GM12873 (cell line): ENCODE measurements around the gene CMSS1.

Experiments
- TF ChIP-seq, protein P1 (sequence below): IDR thresholded peaks from 2 replicates; pipeline ENCODE4 v1.5.1; 2012; ENCODE audit warnings: low read depth, mild to moderate bottlenecking, moderate library complexity, low read length, control low read depth; ENCODE audit not compliant: insufficient read depth; ENCODE audit errors: missing control alignments

Gene CMSS1

DNA sequence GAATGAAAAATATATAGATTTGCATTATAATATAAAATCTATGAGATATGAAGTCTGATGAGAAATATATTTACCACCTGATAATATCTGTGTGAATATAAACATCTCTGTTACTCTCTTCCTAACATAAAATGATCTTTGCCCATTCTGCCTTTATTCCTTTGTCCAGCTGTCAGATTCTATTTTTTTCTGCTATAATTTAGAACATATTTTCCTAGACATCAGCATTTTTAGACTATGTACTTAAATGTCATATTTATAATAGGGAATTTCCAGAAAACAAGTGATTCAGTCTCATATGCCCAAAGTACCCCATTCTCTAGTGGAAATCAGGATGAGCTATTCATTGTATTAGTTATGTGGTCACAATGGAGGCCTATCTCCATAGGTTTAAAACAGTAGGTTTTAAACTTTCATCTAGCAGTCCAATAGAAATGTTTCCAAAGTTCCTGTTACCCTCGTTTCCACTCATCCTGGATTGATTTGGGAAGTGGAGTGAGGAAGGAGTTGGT lies 213.3 kb downstream of the CMSS1 start:
- TF ChIP-seq, protein P1, sequence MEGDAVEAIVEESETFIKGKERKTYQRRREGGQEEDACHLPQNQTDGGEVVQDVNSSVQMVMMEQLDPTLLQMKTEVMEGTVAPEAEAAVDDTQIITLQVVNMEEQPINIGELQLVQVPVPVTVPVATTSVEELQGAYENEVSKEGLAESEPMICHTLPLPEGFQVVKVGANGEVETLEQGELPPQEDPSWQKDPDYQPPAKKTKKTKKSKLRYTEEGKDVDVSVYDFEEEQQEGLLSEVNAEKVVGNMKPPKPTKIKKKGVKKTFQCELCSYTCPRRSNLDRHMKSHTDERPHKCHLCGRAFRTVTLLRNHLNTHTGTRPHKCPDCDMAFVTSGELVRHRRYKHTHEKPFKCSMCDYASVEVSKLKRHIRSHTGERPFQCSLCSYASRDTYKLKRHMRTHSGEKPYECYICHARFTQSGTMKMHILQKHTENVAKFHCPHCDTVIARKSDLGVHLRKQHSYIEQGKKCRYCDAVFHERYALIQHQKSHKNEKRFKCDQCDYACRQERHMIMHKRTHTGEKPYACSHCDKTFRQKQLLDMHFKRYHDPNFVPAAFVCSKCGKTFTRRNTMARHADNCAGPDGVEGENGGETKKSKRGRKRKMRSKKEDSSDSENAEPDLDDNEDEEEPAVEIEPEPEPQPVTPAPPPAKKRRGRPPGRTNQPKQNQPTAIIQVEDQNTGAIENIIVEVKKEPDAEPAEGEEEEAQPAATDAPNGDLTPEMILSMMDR: no peak

DNA sequence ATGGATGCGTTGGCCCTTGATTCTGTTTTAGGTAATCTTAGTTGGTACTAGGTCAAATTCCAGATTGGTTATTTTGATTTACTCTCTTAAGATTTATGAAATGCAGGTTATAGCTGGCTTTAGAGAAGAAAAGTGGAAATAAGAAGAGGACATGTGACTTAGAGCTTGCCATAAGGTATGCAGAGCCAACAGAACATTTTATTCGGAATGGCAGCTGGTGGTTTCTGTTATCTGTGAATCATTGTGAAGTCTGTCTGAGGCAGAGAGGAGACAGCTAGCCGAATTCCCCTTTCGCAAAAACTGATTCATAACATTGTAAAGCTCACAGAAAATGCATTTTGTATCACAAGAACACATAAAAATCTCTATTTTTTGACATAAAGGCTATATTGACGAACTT lies 214.6 kb downstream of the CMSS1 start:
- TF ChIP-seq, protein P1: no peak

DNA sequence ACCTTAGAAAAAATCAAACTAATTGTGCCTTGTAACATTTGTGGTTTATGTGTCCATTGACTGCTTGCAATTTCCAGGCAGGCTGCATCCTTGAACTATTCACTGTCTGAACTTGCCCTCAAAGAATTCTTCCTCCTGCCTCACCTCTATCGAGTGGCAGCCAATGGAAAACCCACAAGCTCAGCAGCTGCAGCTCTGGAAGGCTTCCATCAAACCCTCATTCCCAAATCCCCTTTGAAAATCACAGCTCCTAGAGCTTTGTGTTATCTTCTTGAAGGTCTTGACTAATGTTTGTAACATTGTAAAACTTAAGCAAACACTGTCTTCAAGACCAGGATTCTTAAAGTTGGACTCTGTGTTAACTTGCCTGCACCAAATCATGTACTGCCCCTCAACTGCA lies 215.5 kb downstream of the CMSS1 start:
- TF ChIP-seq, protein P1: no peak

DNA sequence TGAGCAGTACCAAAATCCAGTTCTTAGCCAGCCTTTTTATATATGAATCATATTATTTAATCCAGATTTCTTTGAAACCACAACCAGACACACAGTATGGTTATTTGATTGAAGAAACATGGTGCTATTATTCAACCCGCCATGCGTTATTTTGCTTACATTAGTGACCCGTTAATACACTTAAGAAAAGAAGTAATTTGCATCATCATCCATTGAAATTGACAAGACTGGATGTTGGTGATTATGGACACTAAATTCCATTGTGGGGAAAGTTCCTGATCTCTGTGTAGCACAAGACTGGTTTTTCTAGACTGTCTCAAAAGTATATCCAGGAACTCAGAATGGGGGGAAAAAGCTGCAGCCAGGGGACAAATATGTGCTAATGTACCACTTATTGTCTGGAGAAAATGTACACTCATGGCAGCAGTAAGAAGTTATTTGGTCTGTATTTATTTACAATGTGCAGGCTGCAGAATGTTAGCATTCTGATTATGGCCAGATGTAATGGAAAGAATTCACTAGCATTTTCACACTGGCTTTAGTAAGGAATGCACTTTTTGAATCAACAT lies 216.3 kb downstream of the CMSS1 start:
- TF ChIP-seq, protein P1: no peak

DNA sequence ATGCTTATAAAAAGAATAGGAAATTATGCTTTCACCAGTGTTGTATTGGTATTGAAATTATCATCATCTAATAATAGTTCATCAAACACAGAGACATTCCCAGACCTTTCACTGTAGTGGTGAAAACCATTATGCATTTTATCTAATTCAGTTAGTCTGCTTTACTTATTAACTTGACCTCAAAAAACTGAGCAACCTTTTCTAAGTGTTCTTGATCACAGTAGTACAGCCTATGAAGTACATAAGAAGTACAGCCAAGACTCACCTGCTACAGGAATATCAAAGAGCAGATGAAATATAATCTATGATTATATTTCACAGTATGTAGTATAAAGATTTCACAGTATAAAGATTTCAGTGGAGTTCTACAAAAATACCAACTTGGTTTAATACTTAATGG lies 221.4 kb downstream of the CMSS1 start:
- TF ChIP-seq, protein P1: no peak

DNA sequence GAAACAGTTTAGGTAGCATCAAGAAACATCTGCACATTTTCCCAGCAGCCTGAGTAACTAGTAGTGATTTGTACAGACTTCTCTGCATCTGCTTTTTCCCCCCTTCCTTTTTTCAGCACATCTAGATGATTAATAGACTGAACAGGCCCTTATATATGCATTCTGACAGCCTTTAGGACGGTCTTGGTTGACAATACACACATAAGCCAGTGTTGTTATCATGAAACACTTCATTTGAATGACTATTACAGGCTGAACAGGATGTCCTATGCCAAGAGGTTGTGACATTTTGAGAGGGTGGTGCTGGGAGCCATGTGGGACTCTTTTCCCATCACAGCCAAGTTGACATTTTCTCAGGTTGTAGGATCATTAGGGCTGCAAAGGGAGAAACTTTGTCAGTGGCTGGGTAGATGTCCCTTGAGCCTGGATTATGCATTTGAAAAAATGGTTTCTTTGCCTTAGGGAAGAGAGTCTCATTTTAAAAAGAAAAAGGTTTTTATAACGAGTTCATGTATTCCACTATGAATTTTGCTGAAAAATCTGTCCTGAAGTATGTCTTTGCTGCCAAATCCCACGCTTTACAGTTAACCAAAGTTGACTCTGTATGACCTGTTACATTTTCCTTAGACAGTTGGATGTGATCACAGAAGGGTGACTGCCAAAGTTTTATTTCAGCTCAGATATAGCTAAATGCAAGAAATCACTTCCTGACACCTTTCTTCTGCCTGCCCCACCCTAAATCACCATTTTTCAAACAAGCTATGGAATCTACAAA lies 223.0 kb downstream of the CMSS1 start:
- TF ChIP-seq, protein P1: no peak

DNA sequence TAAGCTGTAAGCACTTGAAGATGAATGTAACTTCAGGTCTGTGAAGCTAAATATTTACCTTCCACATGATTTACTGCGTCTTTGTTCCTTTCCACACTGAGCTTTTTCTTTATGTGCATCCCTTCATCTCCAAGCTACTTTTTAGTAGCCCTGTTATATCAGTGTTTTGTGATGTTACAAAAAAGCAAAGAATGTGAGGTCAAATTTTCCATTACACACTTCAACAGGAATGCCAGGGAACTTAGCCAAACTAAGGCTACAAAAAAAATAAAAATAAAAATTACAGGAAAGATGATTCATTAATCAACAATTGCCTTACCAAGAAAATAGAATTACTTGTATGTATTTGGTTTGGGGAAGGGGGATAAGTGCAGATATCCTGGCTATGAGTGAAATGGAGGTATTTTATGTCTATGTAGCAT lies 223.7 kb downstream of the CMSS1 start:
- TF ChIP-seq, protein P1: no peak
